ENCODE results near the gene MICB. TPM values are rescaled to one million over a fixed set of nuclear protein-coding genes. Genes with fewer than 3 reads are reported as not detected.
"Not testable (repeated sequence)": the region's sequence is repeated elsewhere in the genome, so short reads cannot be mapped to it uniquely, and the experiment has no call there.

MICB gene
- total RNA-seq, 2 donors from 2014 or later, result 1.3 to 5.5 TPM

- Histone ChIP-seq H3K27ac (no peak overlapping the region), H3K4me1 (replicated peaks) (no peaks in the 10 kb centered on the region), H3K4me3 (no peak overlapping the region), H3K36me3 (no peaks in the 10 kb centered on the region), H3K27me3 (replicated peaks; ENCODE audit: insufficient read depth) (no peaks in the 10 kb centered on the region), H3K9me3 (no peaks in the 10 kb centered on the region)
- WGBS, result 81% methylated on average over 4 of the region's 4 CpGs
- no peak for DNase-seq (ENCODE audit: low spot score)
- intact Hi-C loops (cut with DNase I), result no loop called here
- no peak for TF ChIP-seq POLR2A (IDR thresholded peaks at IDR 0.05)
- no peak for TF ChIP-seq POLR2AphosphoS5 (IDR thresholded peaks at IDR 0.05)
- no peak for TF ChIP-seq CTCF (IDR thresholded peaks at IDR 0.05)
These were observed 8.9 kb upstream of the MICB start for GRCh38 chr6:31489086-31489485.

- intact Hi-C loops (cut with DNase I), result no loop called here
- H3K4me3 ChIP-seq, result no peak overlapping the region
- no peaks in the 10 kb centered on the region for H3K36me3 ChIP-seq
- H3K27ac ChIP-seq, result no peak overlapping the region
- 70% methylated on average over 16 of the region's 16 CpGs for WGBS
- H3K27me3 ChIP-seq (replicated peaks; ENCODE audit: insufficient read depth), result no peaks in the 10 kb centered on the region
- H3K4me1 ChIP-seq (replicated peaks), result no peaks in the 10 kb centered on the region
- TF ChIP-seq CTCF (IDR thresholded peaks at IDR 0.05) (no peak), POLR2A (IDR thresholded peaks at IDR 0.05) (no peak), POLR2AphosphoS5 (IDR thresholded peaks at IDR 0.05) (no peak)
- DNase-seq (ENCODE audit: low spot score), result no peak
- no peaks in the 10 kb centered on the region for H3K9me3 ChIP-seq
These were observed 7.7 kb upstream of the MICB start for GRCh38 chr6:31490115-31490873.

GRCh38 chr6:31493550-31493874 lies 4.4 kb upstream of the MICB start:
- intact Hi-C loops (cut with DNase I); H3K36me3 ChIP-seq; DNase-seq (ENCODE audit: low spot score); H3K27me3 ChIP-seq (replicated peaks; ENCODE audit: insufficient read depth); H3K4me1 ChIP-seq (replicated peaks); H3K27ac ChIP-seq; H3K9me3 ChIP-seq: not testable (repeated sequence)
- peak overlapping the region in 1 of 2 donors; percentile 35 for H3K4me3 ChIP-seq
- WGBS, result 2% methylated on average over 2 of the region's 2 CpGs

GRCh38 chr6:31493875-31494694 lies 3.9 kb upstream of the MICB start:
- no peaks in the 10 kb centered on the region for H3K4me1 ChIP-seq (replicated peaks)
- no peaks in the 10 kb centered on the region for H3K36me3 ChIP-seq
- under 1% methylated on average over 54 of the region's 58 CpGs for WGBS
- H3K27ac ChIP-seq, result peak overlapping the region; percentile 18 to 38
- no peaks in the 10 kb centered on the region for H3K27me3 ChIP-seq (replicated peaks; ENCODE audit: insufficient read depth)
- no peaks in the 10 kb centered on the region for H3K9me3 ChIP-seq
- intact Hi-C loops (cut with DNase I), result no loop called here
- H3K4me3 ChIP-seq, result peak overlapping the region; percentile 30 to 35
- DNase-seq (ENCODE audit: low spot score), result peak; percentile 73
- TF ChIP-seq POLR2A (IDR thresholded peaks at IDR 0.05) (peak; percentile 18), CTCF (IDR thresholded peaks at IDR 0.05) (peak; percentile 25 to 85 (median 62)), POLR2AphosphoS5 (IDR thresholded peaks at IDR 0.05) (peak; percentile 40)

GRCh38 chr6:31495580-31495979 lies 2.4 kb upstream of the MICB start:
- 57% methylated on average over 2 of the region's 2 CpGs for WGBS
- no peak for DNase-seq (ENCODE audit: low spot score)
- H3K27ac ChIP-seq, result no peak overlapping the region
- H3K27me3 ChIP-seq (replicated peaks; ENCODE audit: insufficient read depth), result no peaks in the 10 kb centered on the region
- H3K9me3 ChIP-seq, result no peaks in the 10 kb centered on the region
- no peaks in the 10 kb centered on the region for H3K36me3 ChIP-seq
- intact Hi-C loops (cut with DNase I), result no loop called here
- no peak overlapping the region for H3K4me3 ChIP-seq
- TF ChIP-seq POLR2AphosphoS5 (IDR thresholded peaks at IDR 0.05) (no peak), POLR2A (IDR thresholded peaks at IDR 0.05) (no peak), CTCF (IDR thresholded peaks at IDR 0.05) (no peak)
- H3K4me1 ChIP-seq (replicated peaks), result no peaks in the 10 kb centered on the region

GRCh38 chr6:31496826-31497225 lies 1.1 kb upstream of the MICB start:
- 58% methylated on average over 4 of the region's 4 CpGs for WGBS
- intact Hi-C loops (cut with DNase I); H3K36me3 ChIP-seq; DNase-seq (ENCODE audit: low spot score); H3K4me3 ChIP-seq; H3K9me3 ChIP-seq; H3K27me3 ChIP-seq (replicated peaks; ENCODE audit: insufficient read depth); H3K4me1 ChIP-seq (replicated peaks); H3K27ac ChIP-seq: not testable (repeated sequence)
